GOT3 (cell line): ENCODE data around the gene TNIK.
"Not testable (repeated sequence)": the region's sequence is repeated elsewhere in the genome, so short reads cannot be mapped to it uniquely, and the experiment has no call there.

Experiments
- DNase-seq: peaks from one replicate; lab custom pipeline; 2025; ENCODE audit warnings: mixed read lengths; lab: John Stamatoyannopoulos, UW

The TNIK gene

DNA sequence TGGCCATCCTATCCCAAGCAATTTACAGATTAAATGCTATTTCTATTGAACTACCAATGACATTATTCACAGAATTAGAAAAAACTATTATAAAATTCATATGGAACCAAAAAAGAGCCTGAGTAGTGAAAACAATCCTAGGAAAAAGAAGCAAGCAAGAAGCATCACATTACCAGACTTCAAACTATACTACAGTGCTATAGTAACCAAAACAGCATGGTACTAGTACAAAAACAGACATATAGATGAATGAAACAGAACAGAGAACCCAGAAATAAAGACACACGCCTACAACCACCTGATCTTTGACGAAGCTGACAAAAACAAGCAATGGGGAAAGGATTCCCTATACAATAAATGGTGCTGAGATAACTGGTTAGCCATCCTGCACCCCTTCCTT lies 152.2 kb downstream of the TNIK start:
- DNase-seq, result no peak

DNA sequence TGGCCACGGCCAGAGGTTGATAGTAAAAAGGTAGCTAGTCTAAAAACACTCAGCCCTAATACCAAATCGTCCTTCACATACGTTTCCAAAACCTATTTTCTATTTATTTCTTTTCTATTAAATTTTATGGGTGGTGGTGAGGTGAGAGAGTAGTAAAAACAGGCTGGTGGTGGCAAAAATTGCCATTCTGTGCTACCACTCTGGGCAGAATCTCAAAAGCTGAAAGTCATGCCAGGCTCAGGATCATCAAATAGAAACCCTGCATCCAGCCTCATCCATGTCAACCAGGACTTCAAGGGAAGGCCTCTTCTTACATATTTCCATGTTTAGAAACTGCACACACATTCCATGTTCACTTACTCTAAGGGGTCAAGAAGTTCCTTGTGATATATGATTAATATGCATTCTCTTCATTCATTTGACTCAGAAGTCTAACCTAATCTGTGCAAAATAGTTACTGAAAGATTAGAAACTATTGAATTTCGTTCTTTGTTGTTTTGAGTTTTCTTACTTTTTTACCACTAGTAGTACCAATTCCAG lies 153.1 kb downstream of the TNIK start:
- DNase-seq, result no peak

DNA sequence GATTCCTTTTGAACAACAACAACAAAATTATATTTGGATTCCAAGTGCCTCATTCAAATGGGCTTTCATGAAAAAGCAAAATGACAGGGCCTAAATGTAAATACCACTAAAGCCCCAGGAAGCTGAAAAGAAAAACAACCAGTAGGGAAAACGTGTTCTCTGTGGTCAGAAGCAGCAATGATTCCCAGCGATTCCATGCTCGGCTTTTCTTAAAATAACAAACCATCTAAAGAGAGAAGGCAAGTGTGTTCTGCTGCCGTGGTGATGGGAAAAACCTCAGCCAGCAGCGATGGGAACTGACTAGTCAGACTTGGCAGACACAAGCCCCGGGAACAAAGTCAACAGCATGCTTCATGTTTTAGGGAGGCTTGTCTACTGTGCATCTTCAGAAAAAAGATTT lies 153.6 kb downstream of the TNIK start:
- DNase-seq, result peak; percentile 29

DNA sequence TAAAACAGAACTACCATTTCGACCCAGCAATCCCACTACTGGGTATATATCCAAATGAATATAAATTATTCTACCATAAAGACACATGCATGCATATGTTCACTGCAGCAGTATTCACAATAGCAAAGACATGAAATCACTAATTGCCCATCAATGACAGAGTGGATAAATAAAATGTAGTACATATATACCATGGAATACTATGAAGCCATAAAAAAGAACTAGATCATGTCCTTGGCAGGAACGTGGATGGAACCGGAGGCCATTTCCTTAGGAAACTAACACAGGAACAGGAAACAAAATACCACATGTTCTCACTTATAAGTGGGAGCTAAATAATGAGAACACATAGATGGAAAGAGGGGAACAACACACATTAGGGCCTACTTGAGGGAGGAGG lies 154.4 kb downstream of the TNIK start:
- not testable (repeated sequence) for DNase-seq

DNA sequence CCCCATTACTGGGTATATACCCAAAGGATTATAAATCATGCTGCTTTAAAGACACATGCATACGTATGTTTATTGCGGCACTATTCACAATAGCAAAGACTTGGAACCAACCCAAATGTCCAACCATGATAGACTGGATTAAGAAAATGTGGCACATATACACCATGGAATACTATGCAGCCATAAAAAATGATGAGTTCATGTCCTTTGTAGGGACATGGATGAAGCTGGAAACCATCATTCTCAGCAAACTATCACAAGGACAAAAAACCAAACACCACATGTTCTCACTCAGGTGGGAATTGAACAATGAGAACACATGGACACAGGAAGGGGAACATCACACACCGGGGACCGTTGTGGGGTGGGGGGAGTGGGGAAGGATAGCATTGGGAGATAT lies 155.7 kb downstream of the TNIK start:
- not testable (repeated sequence) for DNase-seq

DNA sequence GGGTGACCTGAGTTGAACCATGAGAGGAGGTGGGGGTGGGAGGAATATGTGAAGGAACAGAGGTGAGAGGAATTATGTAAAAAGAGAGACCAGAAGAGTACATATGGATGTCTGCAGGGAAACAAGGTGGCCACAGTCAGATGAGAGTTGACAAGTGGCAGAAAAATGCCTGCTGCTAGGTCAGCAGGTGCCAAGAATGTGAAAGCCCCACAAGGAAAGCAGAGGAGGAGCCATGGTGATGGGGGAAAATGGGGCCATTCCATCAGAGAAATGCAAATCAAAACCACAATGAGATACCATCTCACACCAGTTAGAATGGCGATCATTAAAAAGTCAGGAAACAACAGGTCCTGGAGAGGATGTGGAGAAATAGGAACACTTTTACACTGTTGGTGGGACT lies 156.2 kb downstream of the TNIK start:
- not testable (repeated sequence) for DNase-seq

DNA sequence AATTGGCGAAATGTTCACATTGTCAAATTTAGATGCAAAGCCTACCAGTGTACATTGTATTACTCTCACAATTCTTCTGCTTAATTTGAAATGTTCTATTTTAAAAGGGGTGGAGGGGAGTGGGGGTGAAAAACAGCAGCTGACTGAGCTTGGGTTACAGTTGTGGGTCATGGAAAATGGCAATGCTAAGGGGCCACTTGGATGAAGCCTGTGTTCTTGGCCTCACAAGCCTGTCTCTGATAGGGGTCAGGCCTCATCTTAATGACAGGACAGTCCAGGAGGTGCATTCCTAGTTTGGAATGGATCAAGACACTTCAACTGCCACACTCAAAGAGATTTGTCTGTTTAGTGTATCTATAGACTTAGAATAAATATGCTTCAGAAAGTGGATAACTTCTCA lies 158.2 kb downstream of the TNIK start:
- no peak for DNase-seq

DNA sequence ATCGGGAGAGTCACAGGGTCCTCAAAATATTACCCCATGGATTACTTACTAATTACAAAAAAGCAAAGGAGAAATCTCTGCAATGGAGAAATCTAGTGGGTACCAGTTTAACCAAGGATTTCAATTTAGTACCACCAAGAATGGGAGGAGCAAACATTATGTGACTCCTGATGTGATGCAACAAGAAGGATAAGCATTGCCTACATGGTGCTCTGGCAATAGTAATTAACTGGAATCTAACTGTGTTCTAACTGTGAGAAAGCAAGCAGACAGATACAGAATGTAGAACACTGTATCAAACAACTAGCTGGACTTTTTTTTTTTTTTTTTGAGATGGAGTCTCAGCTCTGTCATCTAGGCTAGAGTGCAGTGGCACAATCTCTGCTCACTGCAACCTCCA lies 159.2 kb downstream of the TNIK start:
- no peak for DNase-seq

DNA sequence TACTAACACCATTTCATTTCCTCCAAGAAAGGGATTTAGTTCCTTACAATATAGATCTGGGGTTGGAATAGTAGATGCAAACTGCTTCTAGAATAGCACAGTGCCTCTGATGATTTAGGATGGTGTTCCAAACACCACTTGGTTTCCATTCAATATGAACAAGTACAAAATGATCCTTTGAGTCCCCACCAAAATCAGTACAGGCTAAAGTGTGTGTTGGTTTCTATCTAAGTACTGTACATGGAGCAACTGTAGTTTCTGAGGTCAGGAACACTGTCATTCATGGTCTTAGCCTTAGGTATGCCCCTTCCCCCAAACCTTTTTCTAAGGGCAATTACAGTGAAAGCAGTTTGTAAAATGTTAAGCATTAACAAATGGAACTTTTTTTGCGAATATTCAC lies 162.3 kb downstream of the TNIK start:
- no peak for DNase-seq

DNA sequence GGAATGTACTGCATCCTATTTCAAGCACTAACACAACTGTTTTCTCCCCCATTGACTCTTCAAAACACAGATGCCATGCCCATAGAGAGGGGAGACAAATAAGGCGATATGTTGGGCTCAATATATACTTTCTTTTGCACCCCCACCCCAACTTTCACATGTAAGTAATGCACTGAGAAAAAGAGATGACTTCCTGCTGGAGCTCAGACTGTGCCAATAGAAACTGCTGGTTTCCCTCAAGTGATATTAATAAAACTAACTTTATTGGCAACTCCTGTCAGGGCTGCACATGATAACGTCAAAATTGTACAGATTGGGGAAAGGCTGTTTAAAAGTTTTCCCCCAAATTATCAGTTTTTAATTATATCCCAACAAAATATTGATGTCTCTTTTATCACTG lies 163.0 kb downstream of the TNIK start:
- no peak for DNase-seq

DNA sequence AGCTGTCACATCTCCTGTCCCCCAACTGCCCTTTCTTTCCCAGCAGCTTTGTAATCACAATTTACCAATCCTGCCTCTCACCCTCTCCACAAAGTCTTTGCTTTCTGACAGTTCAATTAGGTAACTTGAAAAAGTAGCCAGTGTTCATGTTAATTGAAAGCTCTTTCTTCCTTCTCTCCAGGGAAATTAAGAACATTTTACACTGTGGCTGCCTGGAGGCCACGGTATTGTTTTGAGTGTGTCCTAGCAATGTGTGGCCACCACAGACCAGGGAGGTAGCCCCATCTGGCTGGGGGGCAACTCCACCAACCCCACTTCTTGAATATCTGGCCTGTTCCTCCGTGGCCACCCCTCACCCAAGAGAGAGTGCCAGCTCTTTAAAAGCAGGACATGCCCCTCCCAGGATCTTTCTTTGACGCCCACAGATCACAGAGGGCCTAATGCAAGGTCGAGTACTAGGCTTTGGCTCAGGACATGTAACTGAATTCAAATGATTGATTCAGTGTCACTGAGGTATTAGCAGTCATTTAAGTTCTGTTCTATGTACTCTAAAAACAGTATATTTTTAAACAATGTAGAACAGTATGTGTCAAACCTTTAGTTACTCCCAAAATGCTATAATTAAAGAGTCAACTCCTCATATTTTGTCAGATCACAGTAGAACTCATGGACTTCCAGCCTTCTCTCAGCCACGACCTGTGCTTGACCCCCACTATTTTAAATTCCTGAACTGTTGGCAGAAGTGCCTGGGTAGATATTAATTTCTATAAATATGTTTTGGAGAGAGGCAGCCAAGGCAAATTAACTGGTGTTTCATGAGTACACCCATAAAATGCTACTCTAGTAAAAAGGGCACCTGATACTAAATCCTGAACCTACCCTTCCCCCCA lies 164.5 kb downstream of the TNIK start:
- no peak for DNase-seq

DNA sequence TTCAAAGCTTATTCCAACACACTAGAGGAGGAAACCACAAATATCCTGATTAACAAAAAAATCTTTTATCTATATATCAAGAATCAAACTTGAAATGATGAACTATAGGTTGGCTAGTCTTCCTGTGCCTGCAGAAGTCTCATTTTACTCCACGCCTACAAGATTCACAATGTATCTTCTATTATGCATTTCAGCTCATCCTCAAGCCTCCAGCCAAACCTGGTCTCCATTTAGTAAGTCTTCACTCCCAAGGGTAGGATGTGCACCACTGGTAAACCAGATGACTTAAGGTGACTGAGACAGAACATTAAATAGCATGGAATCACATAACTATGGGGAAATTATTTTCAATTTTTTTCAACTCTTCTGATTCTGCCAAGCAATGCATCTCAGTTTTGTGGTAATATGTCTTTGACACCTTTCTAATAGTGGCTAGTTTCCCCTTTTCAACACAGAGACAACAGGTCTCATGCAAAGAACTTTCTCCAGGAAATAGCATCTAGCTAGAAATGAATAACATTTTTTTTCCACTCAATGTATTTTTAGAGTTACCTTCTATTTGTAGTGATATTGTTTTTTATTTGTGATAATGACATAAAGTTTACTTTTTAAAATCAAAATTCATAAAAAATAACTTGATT lies 166.9 kb downstream of the TNIK start:
- no peak for DNase-seq

DNA sequence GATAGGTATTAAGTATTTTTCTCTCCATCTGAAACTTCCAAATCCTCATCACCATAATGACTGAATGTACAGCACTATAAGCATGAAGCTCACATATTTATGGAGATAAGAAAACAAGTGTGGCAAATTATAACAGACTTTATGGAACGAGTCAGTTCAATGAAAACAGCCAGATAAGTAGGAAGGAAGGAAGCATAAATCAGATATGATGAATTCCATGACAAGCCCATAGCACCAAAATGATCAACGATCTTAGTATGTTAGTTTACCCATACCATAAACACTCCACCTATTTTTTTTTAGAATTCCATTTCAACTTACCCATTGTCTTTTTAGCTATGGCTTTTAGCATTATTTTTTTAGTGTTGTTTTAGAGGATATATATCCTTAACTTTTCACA lies 169.5 kb downstream of the TNIK start:
- no peak for DNase-seq

DNA sequence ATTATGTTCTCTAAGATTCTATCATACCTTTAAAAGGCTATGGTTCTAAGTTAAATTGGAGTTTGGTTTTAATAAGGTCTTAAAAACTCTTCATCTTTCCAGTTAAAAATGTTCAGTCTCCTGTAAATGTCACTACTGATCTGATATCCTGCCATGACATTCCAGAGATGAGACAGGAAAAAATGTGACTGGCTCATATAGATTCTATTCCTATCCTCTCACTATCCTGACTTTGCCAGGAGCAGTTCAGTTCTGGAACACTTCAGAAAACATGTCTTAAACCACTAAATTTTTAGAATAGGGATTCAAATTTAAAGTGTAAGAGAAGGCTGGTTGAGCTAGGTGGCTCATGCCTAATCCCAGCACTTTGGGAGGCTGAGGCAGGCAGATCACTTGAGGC lies 170.9 kb downstream of the TNIK start:
- no peak for DNase-seq

DNA sequence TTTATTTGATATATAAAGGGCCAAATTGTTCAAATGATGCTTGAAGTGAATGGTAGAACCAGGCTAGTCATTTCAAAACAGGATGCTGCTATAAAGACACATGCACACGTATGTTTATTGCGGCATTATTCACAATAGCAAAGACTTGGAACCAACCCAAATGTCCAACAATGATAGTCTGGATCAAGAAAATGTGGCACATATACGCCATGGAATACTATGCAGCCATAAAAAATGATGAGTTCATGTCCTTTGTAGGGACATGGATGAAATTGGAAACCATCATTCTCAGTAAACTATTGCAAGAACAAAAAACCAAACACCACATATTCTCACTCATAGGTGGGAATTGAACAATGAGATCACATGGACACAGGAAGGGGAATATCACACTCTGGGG lies 172.4 kb downstream of the TNIK start:
- not testable (repeated sequence) for DNase-seq

DNA sequence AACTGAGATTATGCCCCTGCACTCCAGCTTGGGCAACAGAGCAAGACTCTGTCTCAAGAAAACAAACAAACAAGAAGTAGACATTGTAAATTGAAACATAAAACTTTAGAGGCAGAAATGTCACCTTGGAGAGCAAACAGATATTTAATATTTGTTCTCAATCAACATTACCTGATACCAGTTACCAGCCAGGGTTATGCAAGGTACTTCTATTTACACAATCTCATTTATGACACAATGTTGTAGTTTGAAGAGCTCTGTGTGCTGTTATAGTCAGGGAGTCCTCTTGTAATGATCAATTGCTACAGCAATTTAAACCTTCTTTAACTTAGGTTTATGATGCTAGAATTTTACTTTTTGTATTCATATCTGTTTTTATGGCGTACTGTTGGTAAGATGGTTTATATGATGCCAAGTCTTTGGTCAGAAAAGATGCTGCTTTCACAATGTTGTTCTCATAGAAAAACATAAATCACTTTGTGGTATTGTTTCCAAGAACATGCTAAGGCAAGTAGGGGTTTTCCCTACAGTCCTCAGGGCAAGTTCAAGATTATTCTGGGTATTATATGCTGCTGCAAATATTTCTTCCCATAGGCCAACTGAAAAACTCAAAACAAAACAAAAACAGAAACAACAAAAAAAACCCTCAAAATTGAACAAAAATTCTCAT lies 173.5 kb downstream of the TNIK start:
- DNase-seq, result no peak

DNA sequence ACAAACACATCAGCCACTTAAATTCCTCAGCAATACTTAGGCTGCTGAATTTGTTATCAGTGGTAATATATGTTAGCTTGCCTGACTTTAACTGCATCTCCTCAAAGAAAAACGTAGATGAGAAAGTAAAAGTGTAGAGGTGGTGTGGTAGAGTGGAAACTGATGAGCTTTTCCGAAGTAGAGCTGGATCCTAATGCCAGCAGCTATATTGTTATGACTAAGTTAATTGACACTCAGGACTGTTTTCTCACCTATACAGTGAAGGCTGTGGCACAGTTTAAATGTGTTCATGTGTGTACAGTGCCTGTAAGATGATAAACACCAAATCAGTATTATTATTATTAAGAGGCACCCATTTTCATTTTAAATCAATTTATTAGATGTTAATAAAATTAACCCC lies 174.9 kb downstream of the TNIK start:
- DNase-seq, result no peak

DNA sequence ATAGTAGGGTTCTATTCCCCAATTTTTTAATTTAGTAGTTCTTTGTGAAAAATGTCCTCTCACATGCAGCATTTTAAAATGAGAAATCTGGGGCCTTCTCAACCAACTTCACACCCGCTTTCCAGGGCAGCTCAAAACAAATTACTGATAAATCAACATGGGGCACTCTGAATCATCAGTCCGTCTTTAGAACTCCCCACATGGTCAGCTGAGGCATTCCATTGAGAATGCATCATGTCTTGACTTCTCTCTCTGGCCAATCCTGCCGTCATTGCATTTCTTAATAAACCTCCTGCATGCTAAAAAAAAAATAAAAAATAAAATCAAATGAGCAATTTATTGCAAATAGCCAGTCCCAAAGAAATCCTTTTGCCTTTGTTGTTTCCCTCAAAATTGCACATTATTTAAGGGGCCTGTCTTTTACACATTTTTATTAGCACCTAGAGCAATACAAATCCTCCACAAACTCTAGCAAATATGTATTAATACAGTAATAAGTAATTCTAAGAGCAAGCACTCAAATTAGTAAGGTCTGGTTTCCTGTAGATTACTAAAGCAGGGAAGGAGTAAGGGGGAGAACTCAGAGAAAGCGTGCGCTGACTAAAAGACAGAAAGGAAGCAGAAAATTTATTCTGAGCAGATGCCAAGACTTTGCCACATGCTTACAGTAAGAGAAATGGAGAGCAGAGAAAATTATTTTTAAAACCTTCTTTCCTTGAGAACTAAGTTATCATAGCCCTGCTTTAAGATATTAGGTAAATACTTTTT lies 175.7 kb downstream of the TNIK start:
- no peak for DNase-seq

DNA sequence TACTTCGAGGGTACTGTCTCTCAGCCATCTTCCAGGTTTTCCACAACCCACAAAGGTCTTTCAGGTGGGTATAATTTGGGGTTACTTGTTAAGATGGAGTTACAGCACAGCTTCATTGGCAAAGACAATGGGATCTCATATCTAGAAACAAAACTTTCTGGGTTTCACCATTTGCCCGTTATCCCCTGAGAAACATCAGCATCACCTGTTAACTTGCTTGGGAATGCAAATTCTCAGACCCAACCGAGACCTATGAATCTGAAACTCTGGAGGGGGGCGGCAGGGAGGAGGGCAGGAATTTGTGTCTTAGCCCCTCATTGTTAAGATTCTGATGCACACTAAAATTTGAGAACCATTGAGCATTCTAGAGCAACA lies 176.4 kb downstream of the TNIK start:
- no peak for DNase-seq

DNA sequence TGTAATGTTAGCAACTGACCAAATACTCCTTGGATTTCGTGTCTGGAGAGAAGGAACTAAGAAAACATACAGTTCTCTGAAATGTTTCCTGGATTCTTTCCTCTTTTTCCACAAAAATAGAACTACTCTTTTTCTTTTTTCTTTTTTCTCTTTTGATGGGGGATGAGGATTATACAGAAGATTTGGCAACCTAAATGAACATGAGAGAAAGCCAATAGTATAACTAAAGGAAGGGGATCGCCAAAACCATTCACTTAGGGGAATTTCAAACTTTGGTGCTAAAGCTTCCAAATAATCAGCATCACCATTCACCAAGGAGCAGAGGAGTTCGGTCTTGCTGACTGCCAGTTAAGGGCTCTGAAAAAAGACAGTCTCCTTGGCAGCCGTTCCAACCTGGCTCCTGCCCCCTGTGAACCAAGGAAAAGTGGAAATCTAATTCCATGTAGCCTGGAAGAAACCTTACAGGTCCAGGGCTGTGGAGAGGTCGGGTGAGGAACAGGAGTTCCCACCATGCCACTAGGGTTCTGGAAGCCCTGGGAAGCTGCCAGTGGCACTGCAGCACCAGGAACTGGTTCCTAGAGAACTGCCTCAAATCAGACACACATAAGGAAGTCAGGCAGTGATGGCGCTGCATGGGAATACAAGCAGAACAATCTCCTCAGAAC lies 176.9 kb downstream of the TNIK start:
- no peak for DNase-seq

DNA sequence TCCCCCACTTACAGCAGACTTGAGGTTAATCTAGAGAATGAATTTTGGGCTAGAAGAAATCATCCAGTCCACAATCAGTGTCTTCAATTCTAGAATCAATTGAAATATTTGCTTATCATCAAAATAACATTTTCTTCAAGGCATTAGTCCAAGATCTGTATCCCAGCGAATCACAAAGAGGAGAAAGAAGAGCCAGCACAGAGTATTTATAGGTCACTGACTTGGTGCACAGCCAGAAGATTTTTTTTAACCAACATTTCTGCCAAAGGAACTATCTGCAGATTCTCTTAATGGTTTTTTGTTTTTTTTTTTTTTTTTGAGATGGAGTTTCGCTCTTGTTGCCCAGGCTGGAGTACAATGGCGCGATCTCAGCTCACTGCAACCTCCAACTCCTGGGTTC lies 178.2 kb downstream of the TNIK start:
- no peak for DNase-seq
